ENCODE results near the gene SPAG7. TPM values are rescaled to one million over a fixed set of nuclear protein-coding genes. Genes with fewer than 3 reads are reported as not detected.

SPAG7 gene
- polyA plus RNA-seq, 1 experiment = 85.8 TPM

GRCh38 chr17:4958102-4958501, 9.5 kb downstream of the SPAG7 start:
- Histone ChIP-seq H3K27me3 (ENCODE audit: control insufficient read depth, insufficient read depth, low read length) (no peaks in the 10 kb centered on the region), H3K36me3 (ENCODE audit: control insufficient read depth, insufficient read depth, low read length) (peaks cover 14% of the 10 kb centered on the region), H3K4me3 (ENCODE audit: low read depth, low read length) (no peak overlapping the region)
- ChIA-PET CTCF (interaction anchor here (1.4 kb wide), 1 partner anchor 9 kb away, joined by 3 read pairs; no protein-coding TSS in a partner anchor), POLR2A (no interaction called here)
- DNase-seq (ENCODE audit: low read depth) = no peak
- no peak for TF ChIP-seq CTCF (IDR thresholded peaks at IDR 0.05; ENCODE audit: insufficient read depth, low read depth, low read length)

GRCh38 chr17:4956493-4957061, 11.0 kb downstream of the SPAG7 start:
- no peak overlapping the region for H3K4me3 ChIP-seq (ENCODE audit: low read depth, low read length)
- ChIA-PET CTCF (interaction anchor here (1.4 to 1.8 kb wide), 3 partner anchors 9 to 14 kb away, joined by 3 to 5 read pairs (median 4); no protein-coding TSS in a partner anchor), POLR2A (interaction anchor here (0.6 kb wide), 1 partner anchor 11 kb away, joined by 5 read pairs; the partner anchor contains the start of gene SPAG7)
- peak; percentile 23; the same call in 1 of the 2 replicates for TF ChIP-seq CTCF (IDR thresholded peaks at IDR 0.05; ENCODE audit: insufficient read depth, low read depth, low read length)
- DNase-seq (ENCODE audit: low read depth) = no peak
- H3K36me3 ChIP-seq (ENCODE audit: control insufficient read depth, insufficient read depth, low read length) = peaks cover 14% of the 10 kb centered on the region
- no peaks in the 10 kb centered on the region for H3K27me3 ChIP-seq (ENCODE audit: control insufficient read depth, insufficient read depth, low read length)

GRCh38 chr17:4955091-4955490, 12.5 kb downstream of the SPAG7 start:
- DNase-seq (ENCODE audit: low read depth) = no peak
- Histone ChIP-seq H3K4me3 (ENCODE audit: low read depth, low read length) (no peak overlapping the region), H3K27me3 (ENCODE audit: control insufficient read depth, insufficient read depth, low read length) (no peaks in the 10 kb centered on the region), H3K36me3 (ENCODE audit: control insufficient read depth, insufficient read depth, low read length) (peaks cover 8% of the 10 kb centered on the region)
- ChIA-PET CTCF (interaction anchor here (1.4 to 1.8 kb wide), 3 partner anchors 10 to 13 kb away, joined by 3 to 5 read pairs (median 4); partner anchors contain the start of gene SPAG7), POLR2A (interaction anchor here (0.7 kb wide), 1 partner anchor 10 kb away, joined by 3 read pairs; no protein-coding TSS in a partner anchor)
- TF ChIP-seq CTCF (IDR thresholded peaks at IDR 0.05; ENCODE audit: insufficient read depth, low read depth, low read length) = no peak

- ChIA-PET CTCF (interaction anchor here (0.7 to 2.1 kb wide), 4 partner anchors 8 to 50 kb away, joined by 3 to 8 read pairs (median 4); partner anchors contain the start of genes RNF167, SLC25A11 and SPAG7), POLR2A (interaction anchor here (0.6 kb wide), 1 partner anchor 11 kb away, joined by 3 read pairs; no protein-coding TSS in a partner anchor)
- 0 out of 2 replicates have a peak, but pooled peaks cover 1% of the 10 kb centered on the region for H3K36me3 ChIP-seq (ENCODE audit: control insufficient read depth, insufficient read depth, low read length)
- H3K4me3 ChIP-seq (ENCODE audit: low read depth, low read length) = no peak overlapping the region
- no peak for TF ChIP-seq CTCF (IDR thresholded peaks at IDR 0.05; ENCODE audit: insufficient read depth, low read depth, low read length)
- no peak for DNase-seq (ENCODE audit: low read depth)
- no peaks in the 10 kb centered on the region for H3K27me3 ChIP-seq (ENCODE audit: control insufficient read depth, insufficient read depth, low read length)
Observed at GRCh38 chr17:4953451-4953961, 14.1 kb downstream of the SPAG7 start.

- no peaks in the 10 kb centered on the region for H3K27me3 ChIP-seq (ENCODE audit: control insufficient read depth, insufficient read depth, low read length)
- no peak for DNase-seq (ENCODE audit: low read depth)
- H3K4me3 ChIP-seq (ENCODE audit: low read depth, low read length) = no peak overlapping the region
- ChIA-PET POLR2A (interaction anchor here (1.3 kb wide), 1 partner anchor 12 kb away, joined by 3 read pairs; the partner anchor contains the start of genes RNF167 and SLC25A11), CTCF (interaction anchor here (1.6 kb wide), 1 partner anchor 12 kb away, joined by 4 read pairs; no protein-coding TSS in a partner anchor)
- TF ChIP-seq CTCF (IDR thresholded peaks at IDR 0.05; ENCODE audit: insufficient read depth, low read depth, low read length) = no peak
- no peaks in the 10 kb centered on the region for H3K36me3 ChIP-seq (ENCODE audit: control insufficient read depth, insufficient read depth, low read length)
Observed at GRCh38 chr17:4951486-4951885, 16.1 kb downstream of the SPAG7 start.

Measured in BJ (cell line).